Cortex of kidney (tissue), 1 donor: ENCODE measurements around the gene ZNF23.

Experiments used
- DNase-seq: peaks from one replicate; lab custom pipeline; 2025; lab: John Stamatoyannopoulos, UW

Gene ZNF23

GRCh38 chr16:71467810-71468209, 5.8 kb upstream of the ZNF23 start:
- no peak for DNase-seq

- no peak for DNase-seq
Measured at GRCh38 chr16:71464231-71464630, 2.2 kb upstream of the ZNF23 start.

GRCh38 chr16:71460941-71461340, 1.1 kb downstream of the ZNF23 start:
- DNase-seq = no peak

- DNase-seq = no peak
Measured at GRCh38 chr16:71460236-71460635, 1.8 kb downstream of the ZNF23 start.

- no peak for DNase-seq
Measured at GRCh38 chr16:71459510-71459909, 2.5 kb downstream of the ZNF23 start.

GRCh38 chr16:71456801-71457200, 5.2 kb downstream of the ZNF23 start:
- no peak for DNase-seq

- DNase-seq = no peak
Measured at GRCh38 chr16:71453036-71453435, 9.0 kb downstream of the ZNF23 start.

- DNase-seq = no peak
Measured at GRCh38 chr16:71449020-71449419, 13.0 kb downstream of the ZNF23 start.

GRCh38 chr16:71448274-71448866, 13.7 kb downstream of the ZNF23 start:
- no peak for DNase-seq

GRCh38 chr16:71443714-71444113, 18.3 kb downstream of the ZNF23 start:
- no peak for DNase-seq

- DNase-seq = no peak
Measured at GRCh38 chr16:71442051-71442440, 20.0 kb downstream of the ZNF23 start, which contains the start of gene TLE7. TLE7 (minus strand) TSS chr16:71442054; CDS start chr16:71433324, 8,730 bp downstream.

GRCh38 chr16:71441348-71442050, 20.5 kb downstream of the ZNF23 start:
- no peak for DNase-seq

GRCh38 chr16:71440669-71441347, 21.2 kb downstream of the ZNF23 start:
- no peak for DNase-seq

GRCh38 chr16:71439523-71439922, 22.5 kb downstream of the ZNF23 start:
- no peak for DNase-seq

- no peak for DNase-seq
Measured at GRCh38 chr16:71436473-71436872, 25.6 kb downstream of the ZNF23 start.

GRCh38 chr16:71432906-71433305, 29.1 kb downstream of the ZNF23 start:
- DNase-seq = no peak

- no peak for DNase-seq
Measured at GRCh38 chr16:71431991-71432390, 30.1 kb downstream of the ZNF23 start.

GRCh38 chr16:71431176-71431575, 30.9 kb downstream of the ZNF23 start:
- DNase-seq = no peak

- no peak for DNase-seq
Measured at GRCh38 chr16:71430744-71431143, 31.3 kb downstream of the ZNF23 start.

GRCh38 chr16:71429581-71429980, 32.5 kb downstream of the ZNF23 start:
- DNase-seq = no peak

GRCh38 chr16:71428883-71429282, 33.2 kb downstream of the ZNF23 start:
- no peak for DNase-seq

- no peak for DNase-seq
Measured at GRCh38 chr16:71428385-71428784, 33.7 kb downstream of the ZNF23 start.
